ENCODE measurements around the gene FBXO48. TPM values are rescaled to one million over a fixed set of nuclear protein-coding genes. Genes with fewer than 3 reads are reported as not detected.

Gene FBXO48
- total RNA-seq, 1 experiment from 2014 or later = 0.52 TPM

DNA sequence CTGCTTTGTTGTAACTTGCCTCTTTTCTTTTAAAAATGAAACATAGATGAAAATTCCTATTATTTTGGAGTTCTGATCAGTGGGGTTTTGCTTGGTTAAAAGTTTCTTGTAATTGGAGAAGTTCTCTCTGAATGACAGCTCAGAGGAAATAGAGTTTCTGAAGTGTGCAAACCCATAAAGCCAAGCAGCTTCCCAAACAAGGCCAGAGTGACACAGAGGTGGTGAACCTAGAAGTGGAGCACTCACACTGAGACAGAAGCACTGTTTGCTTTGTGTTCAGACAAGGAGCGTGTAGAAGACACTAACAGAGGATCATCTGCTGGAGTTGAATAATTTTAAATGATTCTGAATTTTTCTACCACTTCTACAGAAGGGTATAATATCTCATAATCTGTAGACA lies 49.2 kb downstream of the FBXO48 start:
- no peaks in the 10 kb centered on the region for H3K36me3 ChIP-seq (replicated peaks; ENCODE audit: control insufficient read depth, insufficient read depth, low read length)
- DNase-seq = no peak
- no peak overlapping the region for H3K4me3 ChIP-seq (ENCODE audit: insufficient read depth, low read depth, low read length)
- no peaks in the 10 kb centered on the region for H3K27me3 ChIP-seq (ENCODE audit: control insufficient read depth, insufficient read depth, low read length)

DNA sequence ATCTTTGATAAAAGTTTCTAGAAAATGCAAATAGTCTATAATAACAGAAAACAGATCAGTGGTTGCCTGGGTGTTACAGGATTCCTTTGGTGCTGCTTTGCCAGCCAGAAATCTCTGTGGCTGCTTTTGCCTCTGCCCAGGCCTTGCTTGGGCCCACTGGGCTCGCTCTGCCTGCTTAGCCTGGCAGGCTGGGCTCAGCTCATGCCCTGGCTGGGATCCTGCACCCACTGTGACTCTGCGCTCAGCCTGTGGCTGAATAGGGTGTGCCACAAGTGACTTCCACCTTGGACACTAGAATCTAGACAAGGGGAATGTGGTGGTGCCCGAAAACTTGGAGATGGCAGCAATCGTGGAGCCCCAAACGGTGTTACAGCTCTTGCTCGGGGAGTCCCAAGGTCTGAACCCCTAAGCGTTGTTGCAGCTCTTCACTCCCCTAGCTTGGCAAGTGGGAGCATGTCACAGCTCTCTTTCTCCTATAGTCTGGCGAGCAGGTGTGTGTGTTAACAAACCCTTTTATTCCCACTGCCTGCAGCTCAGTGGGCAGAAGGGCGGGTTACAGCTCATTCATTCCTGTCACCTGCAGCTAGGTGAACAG lies 50.9 kb downstream of the FBXO48 start:
- H3K4me3 ChIP-seq (ENCODE audit: insufficient read depth, low read depth, low read length) = no peak overlapping the region
- no peak for DNase-seq
- H3K27me3 ChIP-seq (ENCODE audit: control insufficient read depth, insufficient read depth, low read length) = no peaks in the 10 kb centered on the region
- no peaks in the 10 kb centered on the region for H3K36me3 ChIP-seq (replicated peaks; ENCODE audit: control insufficient read depth, insufficient read depth, low read length)

DNA sequence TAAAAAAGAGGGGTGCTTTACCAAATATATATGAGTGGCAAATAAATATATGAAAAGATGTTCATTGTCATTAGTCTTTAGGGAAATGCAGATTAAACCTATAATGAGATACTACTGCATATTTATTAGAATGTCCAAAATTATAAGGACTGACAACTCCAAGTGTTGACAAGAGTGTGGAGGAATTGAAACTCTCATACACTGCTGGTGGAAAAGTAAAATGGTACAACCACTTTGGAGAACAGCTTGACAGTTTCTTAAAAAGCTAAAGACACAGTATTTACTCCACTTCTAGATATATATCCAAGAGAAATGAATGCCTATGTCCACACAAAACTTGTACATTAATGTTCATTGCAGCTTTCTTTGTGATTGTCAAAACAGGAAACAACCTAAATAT lies 51.6 kb downstream of the FBXO48 start:
- H3K36me3 ChIP-seq (replicated peaks; ENCODE audit: control insufficient read depth, insufficient read depth, low read length) = no peaks in the 10 kb centered on the region
- no peak for DNase-seq

DNA sequence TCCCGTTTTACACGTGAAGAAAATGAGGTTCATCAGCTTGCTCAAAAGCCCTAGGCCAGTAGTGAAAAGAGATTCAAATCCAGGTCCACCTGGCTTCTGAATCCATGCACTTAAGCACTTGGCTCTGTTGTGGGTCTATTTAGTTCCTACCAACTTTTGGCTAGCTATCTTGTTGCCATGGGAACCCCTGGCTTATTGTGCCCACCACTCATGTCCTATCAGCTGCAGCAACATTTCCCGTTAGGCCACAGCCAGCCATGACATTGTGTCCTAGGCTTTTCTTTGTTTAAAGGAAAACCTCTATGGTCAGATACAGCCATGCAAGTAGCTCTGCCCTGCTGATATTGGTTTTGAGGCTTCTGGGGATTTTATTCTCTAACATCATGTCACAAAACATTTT lies 52.2 kb downstream of the FBXO48 start:
- no peak for DNase-seq
- H3K27me3 ChIP-seq (ENCODE audit: control insufficient read depth, insufficient read depth, low read length) = no peaks in the 10 kb centered on the region
- H3K36me3 ChIP-seq (replicated peaks; ENCODE audit: control insufficient read depth, insufficient read depth, low read length) = no peaks in the 10 kb centered on the region
- H3K4me3 ChIP-seq (ENCODE audit: insufficient read depth, low read depth, low read length) = no peak overlapping the region

More for the DNA sequence above, 51.6 kb downstream of the FBXO48 start:
- Histone ChIP-seq H3K27me3 (ENCODE audit: control insufficient read depth, insufficient read depth, low read length) (no peaks in the 10 kb centered on the region), H3K4me3 (ENCODE audit: insufficient read depth, low read depth, low read length) (no peak overlapping the region)

DNA sequence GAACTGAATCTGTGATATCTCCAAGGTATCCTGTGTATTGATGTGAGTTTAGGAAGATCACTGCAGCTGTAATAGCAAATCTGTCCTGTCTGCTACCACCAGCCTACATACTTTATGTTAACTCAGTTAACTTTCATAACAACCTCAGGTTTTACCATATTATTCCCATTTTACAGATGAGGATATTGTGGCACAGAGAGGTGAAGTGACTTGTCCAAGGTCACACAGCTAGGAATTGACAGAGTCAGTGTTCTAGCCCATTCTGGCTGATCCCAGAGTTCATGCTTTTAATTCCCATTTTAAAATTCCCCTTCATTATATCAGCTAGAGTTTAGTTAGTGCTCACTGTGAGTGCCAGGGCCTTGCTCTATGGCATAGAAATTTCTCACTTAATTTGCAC lies 52.6 kb downstream of the FBXO48 start:
- Histone ChIP-seq H3K27me3 (ENCODE audit: control insufficient read depth, insufficient read depth, low read length) (no peaks in the 10 kb centered on the region), H3K36me3 (replicated peaks; ENCODE audit: control insufficient read depth, insufficient read depth, low read length) (no peaks in the 10 kb centered on the region), H3K4me3 (ENCODE audit: insufficient read depth, low read depth, low read length) (no peak overlapping the region)
- no peak for DNase-seq

DNA sequence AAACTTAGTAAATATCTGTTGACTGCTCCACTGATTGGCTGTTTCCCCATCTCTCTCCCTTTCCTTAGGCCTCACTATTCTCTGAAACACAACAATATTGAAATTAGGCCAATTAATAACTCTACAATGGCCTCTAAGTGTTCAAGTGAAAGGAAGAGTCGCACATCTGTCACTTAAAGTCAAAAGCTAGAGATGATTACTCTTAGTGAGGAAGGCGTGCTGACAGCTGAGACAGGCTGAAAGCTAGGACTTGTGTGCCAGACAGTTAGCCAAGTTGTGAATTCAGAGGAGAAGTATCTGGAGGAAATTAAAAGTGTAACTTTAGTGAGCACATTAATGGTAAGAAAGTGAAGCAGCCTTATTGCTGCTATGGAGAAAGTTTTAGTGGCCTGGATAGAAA lies 53.6 kb downstream of the FBXO48 start:
- no peak for DNase-seq
- H3K4me3 ChIP-seq (ENCODE audit: insufficient read depth, low read depth, low read length) = no peak overlapping the region
- no peaks in the 10 kb centered on the region for H3K27me3 ChIP-seq (ENCODE audit: control insufficient read depth, insufficient read depth, low read length)
- H3K36me3 ChIP-seq (replicated peaks; ENCODE audit: control insufficient read depth, insufficient read depth, low read length) = no peaks in the 10 kb centered on the region

DNA sequence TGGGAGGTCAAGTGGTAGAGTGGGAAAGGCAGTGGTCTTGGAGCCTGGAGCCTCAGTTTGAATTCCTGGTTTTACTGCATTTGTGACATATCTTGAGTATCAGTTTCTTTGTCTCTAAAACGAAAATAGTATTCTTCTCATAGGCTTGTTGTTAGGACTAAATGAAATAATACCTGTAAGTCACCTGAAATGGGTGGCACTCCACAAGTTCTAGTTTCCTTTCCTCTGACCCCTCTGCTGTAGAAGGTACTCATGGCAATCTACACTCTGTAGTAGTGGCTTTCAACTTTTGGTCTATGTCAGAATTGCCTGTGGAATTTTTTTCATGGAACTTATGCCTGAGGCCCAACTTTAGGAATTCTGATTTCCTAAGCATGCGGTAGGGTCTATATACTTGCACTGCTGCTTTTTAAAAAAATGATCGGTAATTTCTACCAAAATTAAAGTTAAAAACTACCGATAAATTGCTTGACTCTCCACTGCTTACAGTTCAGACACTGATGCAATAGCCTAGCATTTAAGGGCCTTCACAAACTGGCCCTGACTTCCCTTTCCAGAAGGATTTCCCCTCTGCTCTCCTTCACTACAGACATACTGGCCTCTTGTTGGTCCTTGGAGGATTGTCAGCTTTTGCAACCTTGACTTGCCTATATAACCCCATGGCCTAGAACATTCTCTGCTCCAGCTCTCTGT lies 54.8 kb downstream of the FBXO48 start:
- no peak for DNase-seq
- no peak overlapping the region for H3K4me3 ChIP-seq (ENCODE audit: insufficient read depth, low read depth, low read length)
- no peaks in the 10 kb centered on the region for H3K27me3 ChIP-seq (ENCODE audit: control insufficient read depth, insufficient read depth, low read length)
- H3K36me3 ChIP-seq (replicated peaks; ENCODE audit: control insufficient read depth, insufficient read depth, low read length) = no peaks in the 10 kb centered on the region

DNA sequence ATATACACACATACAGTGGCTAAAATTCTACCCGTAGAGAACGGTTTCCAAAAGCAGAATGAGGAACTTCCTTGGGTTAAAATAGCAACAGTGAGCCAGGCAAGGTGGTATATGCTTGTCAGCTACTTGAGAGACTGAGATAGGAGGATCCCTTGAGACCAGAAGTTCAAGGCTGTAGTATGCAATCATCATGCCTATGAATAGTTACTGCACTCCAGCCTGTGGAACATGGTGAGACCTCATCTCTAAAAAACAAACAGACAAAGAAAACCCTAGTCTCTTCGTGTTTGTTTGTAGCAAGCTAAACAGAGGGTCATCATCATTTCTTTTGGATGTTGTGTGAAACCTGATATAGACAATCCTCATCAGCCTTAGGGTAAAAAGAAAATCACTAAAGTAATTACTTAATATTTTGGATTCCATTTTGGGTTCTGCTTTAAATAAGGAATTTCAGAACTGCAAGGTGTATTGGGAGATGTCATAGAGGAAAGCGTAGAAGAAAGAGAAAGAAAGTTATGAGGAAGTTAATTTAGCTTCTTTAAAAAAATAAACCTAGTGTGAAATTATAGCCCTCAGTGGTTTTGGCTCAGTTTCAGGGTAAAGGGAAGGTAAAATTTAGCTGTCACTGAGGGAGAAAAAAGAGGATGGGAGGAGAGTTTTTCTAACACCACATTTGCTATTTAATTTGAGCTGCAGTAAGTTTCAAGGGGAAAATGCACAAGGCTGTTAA lies 55.5 kb downstream of the FBXO48 start:
- Histone ChIP-seq H3K27me3 (ENCODE audit: control insufficient read depth, insufficient read depth, low read length) (no peaks in the 10 kb centered on the region), H3K36me3 (replicated peaks; ENCODE audit: control insufficient read depth, insufficient read depth, low read length) (no peaks in the 10 kb centered on the region), H3K4me3 (ENCODE audit: insufficient read depth, low read depth, low read length) (no peak overlapping the region)
- DNase-seq = no peak

Other genes with a start within 250 kb of the FBXO48 start
- gene PPP3R1, start 214.8 kb downstream of the FBXO48 start, total RNA-seq (2014; rRNA removed; shearing (Covaris generic)) = 20.1 and 24.1 TPM in 2 replicates
- gene CNRIP1, start 147.3 kb downstream of the FBXO48 start, total RNA-seq (2014; rRNA removed; shearing (Covaris generic)) = 0.80 and 0.81 TPM in 2 replicates
- not detected in 2 replicates for gene PLEK, start 102.0 kb downstream of the FBXO48 start, total RNA-seq (2014; rRNA removed; shearing (Covaris generic))
- gene APLF, start 291 bp upstream of the FBXO48 start, total RNA-seq (2014; rRNA removed; shearing (Covaris generic)) = 2.1 and 5.9 TPM in 2 replicates
- gene PROKR1, start 176.3 kb upstream of the FBXO48 start, total RNA-seq (2014; rRNA removed; shearing (Covaris generic)) = 2.8 and 3.7 TPM in 2 replicates

Data from H7 (cell line).